DOHH2 (cell line): ENCODE measurements around the gene EID2B.

Source experiments
- H3F3A ChIP-seq: fragments of 200-600 bp; sonication (generic), shearing (Covaris generic); 2 replicates; pipeline ENCODE4 v1.6.0; 2016; ENCODE audit warnings: antibody characterized with exemption, mild to moderate bottlenecking; ENCODE audit not compliant: control insufficient read depth, insufficient read depth
- H3K27ac ChIP-seq: fragments of 200-600 bp; sonication (generic); 2 replicates; pipeline ENCODE4 v1.5.1; 2014; ENCODE audit warnings: low read depth, mild to moderate bottlenecking, low read length, moderate library complexity
- H3K27me3 ChIP-seq: fragments of 200-600 bp; sonication (generic); 2 replicates; pipeline ENCODE4 v1.6.1; 2014; ENCODE audit warnings: mild to moderate bottlenecking, low read length, mixed read lengths; ENCODE audit not compliant: control insufficient read depth
- H3K36me3 ChIP-seq: fragments of 200-600 bp; sonication (generic); 2 replicates; pipeline ENCODE4 v1.6.1; 2014; ENCODE audit warnings: mild to moderate bottlenecking, low read length, moderate library complexity, mixed read lengths; ENCODE audit not compliant: control insufficient read depth
- H3K4me1 ChIP-seq: fragments of 200-600 bp; sonication (generic); 2 replicates; pipeline ENCODE4 v1.6.1; 2014; ENCODE audit warnings: mild to moderate bottlenecking, low read length, mixed read lengths; ENCODE audit not compliant: control insufficient read depth
- H3K4me2 ChIP-seq: fragments of 200-600 bp; sonication (generic); 2 replicates; pipeline ENCODE4 v1.6.0; 2014; ENCODE audit warnings: mild to moderate bottlenecking, low read length, moderate library complexity
- H3K4me3 ChIP-seq: fragments of 200-600 bp; sonication (generic); 2 replicates; pipeline ENCODE4 v1.5.1; 2014; ENCODE audit warnings: mild to moderate bottlenecking, low read length, mixed read lengths
- H3K79me2 ChIP-seq: fragments of 200-600 bp; sonication (generic); 2 replicates; pipeline ENCODE4 v1.6.1; 2014; ENCODE audit warnings: mild to moderate bottlenecking, low read length, mixed read lengths; ENCODE audit not compliant: control insufficient read depth
- H3K9me2 ChIP-seq: fragments of 200-600 bp; sonication (generic); replicated peaks from 2 replicates; pipeline ENCODE4 v1.6.1; 2014; ENCODE audit warnings: mild to moderate bottlenecking, low read length, mixed read lengths; ENCODE audit not compliant: control insufficient read depth
- H3K9me3 ChIP-seq: fragments of 200-600 bp; sonication (generic); 2 replicates; pipeline ENCODE4 v1.6.1; 2014; ENCODE audit warnings: antibody characterized with exemption, low read length, mixed read lengths; ENCODE audit not compliant: control insufficient read depth, insufficient read depth
- H4K20me1 ChIP-seq: fragments of 200-600 bp; sonication (generic); 2 replicates; pipeline ENCODE4 v1.6.0; 2014; ENCODE audit warnings: low read depth, mild to moderate bottlenecking, antibody characterized with exemption, low read length, moderate library complexity; ENCODE audit not compliant: control insufficient read depth, insufficient read depth
- EZH2phosphoT487 ChIP-seq: fragments of 200-600 bp; sonication (generic); IDR thresholded peaks from 2 replicates; pipeline ENCODE4 v1.6.1; 2017; ENCODE audit warnings: borderline replicate concordance, mild to moderate bottlenecking, antibody characterized with exemption, low read length, moderate library complexity, mixed read lengths
- TF ChIP-seq, protein P1 (sequence below): fragments of 200-600 bp; sonication (generic); IDR thresholded peaks from one replicate; pipeline ENCODE4 v1.5.1; 2014; ENCODE audit warnings: antibody characterized with exemption, mild to moderate bottlenecking, low read depth, low read length; ENCODE audit not compliant: poor library complexity, severe bottlenecking

Gene EID2B

GRCh38 chr19:39492225-39492624 is 40.4 kb downstream of the EID2B start:
- Histone ChIP-seq H3K36me3 (peaks cover 31% of the 10 kb centered on the region), H3K4me3 (no peak overlapping the region), H4K20me1 (no peaks in the 10 kb centered on the region), H3F3A (peaks cover 3% of the 10 kb centered on the region), H3K4me1 (no peaks in the 10 kb centered on the region; the same call in 1 of the 2 replicates), H3K27me3 (0 out of 2 replicates have a peak, but pooled peaks cover under 1% of the 10 kb centered on the region), H3K4me2 (no peak overlapping the region), H3K27ac (no peak overlapping the region), H3K79me2 (no peaks in the 10 kb centered on the region), H3K9me2 (no peaks in the 10 kb centered on the region), H3K9me3 (no peaks in the 10 kb centered on the region)
- no peak for TF ChIP-seq EZH2phosphoT487
- TF ChIP-seq, protein P1, sequence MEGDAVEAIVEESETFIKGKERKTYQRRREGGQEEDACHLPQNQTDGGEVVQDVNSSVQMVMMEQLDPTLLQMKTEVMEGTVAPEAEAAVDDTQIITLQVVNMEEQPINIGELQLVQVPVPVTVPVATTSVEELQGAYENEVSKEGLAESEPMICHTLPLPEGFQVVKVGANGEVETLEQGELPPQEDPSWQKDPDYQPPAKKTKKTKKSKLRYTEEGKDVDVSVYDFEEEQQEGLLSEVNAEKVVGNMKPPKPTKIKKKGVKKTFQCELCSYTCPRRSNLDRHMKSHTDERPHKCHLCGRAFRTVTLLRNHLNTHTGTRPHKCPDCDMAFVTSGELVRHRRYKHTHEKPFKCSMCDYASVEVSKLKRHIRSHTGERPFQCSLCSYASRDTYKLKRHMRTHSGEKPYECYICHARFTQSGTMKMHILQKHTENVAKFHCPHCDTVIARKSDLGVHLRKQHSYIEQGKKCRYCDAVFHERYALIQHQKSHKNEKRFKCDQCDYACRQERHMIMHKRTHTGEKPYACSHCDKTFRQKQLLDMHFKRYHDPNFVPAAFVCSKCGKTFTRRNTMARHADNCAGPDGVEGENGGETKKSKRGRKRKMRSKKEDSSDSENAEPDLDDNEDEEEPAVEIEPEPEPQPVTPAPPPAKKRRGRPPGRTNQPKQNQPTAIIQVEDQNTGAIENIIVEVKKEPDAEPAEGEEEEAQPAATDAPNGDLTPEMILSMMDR: no peak

DNA sequence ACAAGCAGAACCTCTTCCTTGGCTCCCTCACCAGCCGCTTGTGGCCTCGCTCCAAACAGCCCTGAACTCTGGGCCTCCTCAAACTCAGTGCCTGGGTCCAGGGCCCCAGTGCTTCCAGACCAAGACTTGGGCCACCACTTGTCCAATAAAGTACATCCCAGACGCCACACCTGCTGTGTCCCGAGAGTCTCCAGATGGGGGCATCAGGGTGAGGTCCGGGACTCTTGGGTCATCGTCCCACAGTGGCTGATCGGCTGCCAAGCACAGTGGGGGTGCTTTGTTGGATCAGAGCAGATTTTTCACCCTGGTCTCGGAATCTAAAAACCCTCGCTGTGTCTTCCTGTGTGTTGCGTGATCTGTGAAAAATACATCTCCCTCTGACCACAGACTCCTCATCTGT is 42.9 kb downstream of the EID2B start:
- Histone ChIP-seq H3K4me1 (no peaks in the 10 kb centered on the region), H3K9me2 (no peaks in the 10 kb centered on the region), H3K36me3 (peaks cover 53% of the 10 kb centered on the region), H3K9me3 (no peaks in the 10 kb centered on the region), H3K4me2 (no peak overlapping the region), H3K27ac (no peak overlapping the region), H3F3A (peaks cover 3% of the 10 kb centered on the region), H3K79me2 (no peaks in the 10 kb centered on the region; the same call in 1 of the 2 replicates), H3K4me3 (no peak overlapping the region), H4K20me1 (no peaks in the 10 kb centered on the region), H3K27me3 (no peaks in the 10 kb centered on the region)
- TF ChIP-seq, protein P1: no peak
- no peak for TF ChIP-seq EZH2phosphoT487

DNA sequence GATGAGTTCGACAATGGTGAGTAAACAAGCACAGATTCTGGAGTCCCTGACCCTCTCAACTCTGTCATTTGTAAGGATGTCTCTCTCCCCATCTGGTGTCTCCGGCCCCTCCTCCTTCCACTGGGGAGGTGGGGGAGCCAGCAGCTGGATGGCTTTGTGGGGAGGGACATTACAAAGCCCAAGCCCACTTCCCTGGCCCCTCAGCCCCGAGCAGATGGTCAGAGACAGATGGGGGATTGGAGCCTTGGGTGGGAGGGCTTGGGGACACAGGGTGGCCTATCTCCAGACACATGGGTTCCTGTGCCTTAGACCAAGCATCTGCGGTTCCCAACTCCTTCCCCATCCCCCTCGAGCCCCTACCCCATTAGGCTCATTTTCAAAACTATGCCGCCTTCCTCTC is 49.5 kb downstream of the EID2B start:
- Histone ChIP-seq H3K4me1 (peaks cover 20% of the 10 kb centered on the region), H3K9me3 (no peaks in the 10 kb centered on the region), H3K36me3 (peaks cover 55% of the 10 kb centered on the region), H4K20me1 (no peaks in the 10 kb centered on the region), H3K4me3 (no peak overlapping the region), H3K27me3 (no peaks in the 10 kb centered on the region), H3K27ac (no peak overlapping the region), H3K79me2 (peaks cover 36% of the 10 kb centered on the region), H3F3A (peaks cover 7% of the 10 kb centered on the region), H3K9me2 (no peaks in the 10 kb centered on the region), H3K4me2 (no peak overlapping the region)
- no peak for TF ChIP-seq EZH2phosphoT487
- TF ChIP-seq, protein P1: no peak

DNA sequence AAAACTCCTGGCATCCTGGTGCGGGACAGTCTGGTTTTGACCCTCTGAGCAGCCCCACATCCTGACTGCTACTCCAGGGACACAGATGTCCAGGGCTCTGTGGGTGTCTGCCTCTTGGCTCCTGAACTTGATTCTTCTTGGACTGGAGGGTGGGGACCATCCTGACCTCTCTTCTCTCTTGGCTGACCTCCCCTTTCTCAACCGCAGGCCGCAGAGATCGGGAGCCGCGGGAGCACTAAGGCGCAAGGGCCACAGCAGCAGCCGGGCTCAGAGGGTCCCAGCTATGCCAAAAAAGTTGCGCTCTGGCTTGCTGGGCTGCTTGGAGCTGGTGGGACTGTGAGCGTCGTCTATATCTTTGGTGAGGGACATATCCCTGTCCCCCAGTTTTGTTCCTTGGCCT is 51.0 kb downstream of the EID2B start:
- H3K27me3 ChIP-seq: no peaks in the 10 kb centered on the region
- peak overlapping the region; percentile 90 for H3K4me3 ChIP-seq
- H3K9me2 ChIP-seq: no peaks in the 10 kb centered on the region
- H3K4me1 ChIP-seq: peaks cover 20% of the 10 kb centered on the region
- no peaks in the 10 kb centered on the region for H3K9me3 ChIP-seq
- TF ChIP-seq EZH2phosphoT487: no peak
- TF ChIP-seq, protein P1: no peak
- peak overlapping the region; percentile 94 for H3K4me2 ChIP-seq
- H3F3A ChIP-seq: peaks cover 7% of the 10 kb centered on the region
- H4K20me1 ChIP-seq: no peaks in the 10 kb centered on the region
- H3K27ac ChIP-seq: peak overlapping the region; percentile 51; the same call in 1 of the 2 replicates
- H3K36me3 ChIP-seq: peaks cover 47% of the 10 kb centered on the region
- peaks cover 36% of the 10 kb centered on the region for H3K79me2 ChIP-seq
